Activated CD4-positive, alpha-beta T cell treated with anti-CD3 and anti-CD28 coated beads, Interleukin-2, amount 50 U/mL, for 24 hours (primary cell): ENCODE results near the gene MAP3K2.
A peak's percentile ranks its signal among the peaks of the same experiment; 100 is the strongest.

ENCODE experiments used
- DNase-seq, 2 donors: peaks; one replicate each; pipeline ENCODE4 v3.0.0-alpha.2; 2020; ENCODE audit warnings: low read depth in 1 of 2, low spot score in 1 of 2

The MAP3K2 gene

DNA sequence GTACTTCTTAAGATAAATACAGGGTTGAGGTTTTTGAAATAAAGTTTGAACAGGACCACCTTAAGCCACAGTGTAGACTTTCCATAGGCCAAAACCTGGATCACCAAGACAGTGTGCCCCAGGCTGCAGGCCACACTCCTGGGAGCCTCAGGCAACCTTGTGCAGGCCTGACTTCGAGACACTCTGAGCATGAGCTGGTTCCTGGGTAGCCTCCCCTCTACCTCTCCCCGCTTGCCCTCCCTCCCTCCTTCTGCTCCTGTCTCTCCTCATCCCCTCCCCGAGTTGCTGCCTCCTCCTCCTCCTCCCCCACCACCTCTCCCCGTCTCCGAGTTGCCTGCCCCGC lies 19.9 kb upstream of the MAP3K2 start:
- DNase-seq = no peak

DNA sequence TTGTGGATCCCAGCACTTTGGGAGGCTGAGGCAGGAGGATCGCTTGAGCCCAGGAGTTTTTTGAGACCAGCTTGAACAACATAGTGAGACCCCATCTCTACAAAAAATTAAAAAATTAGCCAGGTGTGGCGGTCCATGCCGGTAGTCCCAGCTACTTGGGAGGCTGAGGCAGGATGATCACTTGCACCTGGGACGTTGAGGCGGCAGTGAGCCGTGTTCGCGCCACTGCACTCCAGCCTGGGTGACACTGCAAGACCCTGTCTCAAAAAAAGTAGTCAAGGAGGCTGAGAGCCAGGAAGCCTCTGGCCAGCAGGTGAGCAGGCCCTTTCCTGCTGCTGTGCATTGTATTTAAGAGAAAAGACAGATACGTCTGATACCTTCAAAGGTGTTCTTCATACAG lies 19.3 kb upstream of the MAP3K2 start:
- DNase-seq = no peak

DNA sequence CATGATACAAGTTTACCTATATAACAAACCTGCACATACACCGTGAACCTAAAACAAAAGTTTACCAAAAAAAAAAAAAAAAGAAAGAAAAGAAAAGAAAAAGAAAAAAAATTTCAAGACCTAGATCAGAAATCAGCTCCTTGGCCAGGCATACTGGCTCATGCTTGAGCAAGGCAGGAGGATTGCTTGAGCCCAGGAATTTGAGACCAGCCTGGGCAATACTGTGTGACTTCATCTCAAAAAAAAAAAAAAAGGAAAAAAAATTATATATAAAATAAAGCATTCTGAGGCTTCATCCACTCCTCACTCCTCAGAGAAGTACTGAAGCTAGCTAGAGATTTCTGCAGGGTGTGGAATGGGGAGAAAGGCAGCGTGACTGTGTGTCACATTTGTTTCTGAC lies 18.7 kb upstream of the MAP3K2 start:
- DNase-seq = no peak

DNA sequence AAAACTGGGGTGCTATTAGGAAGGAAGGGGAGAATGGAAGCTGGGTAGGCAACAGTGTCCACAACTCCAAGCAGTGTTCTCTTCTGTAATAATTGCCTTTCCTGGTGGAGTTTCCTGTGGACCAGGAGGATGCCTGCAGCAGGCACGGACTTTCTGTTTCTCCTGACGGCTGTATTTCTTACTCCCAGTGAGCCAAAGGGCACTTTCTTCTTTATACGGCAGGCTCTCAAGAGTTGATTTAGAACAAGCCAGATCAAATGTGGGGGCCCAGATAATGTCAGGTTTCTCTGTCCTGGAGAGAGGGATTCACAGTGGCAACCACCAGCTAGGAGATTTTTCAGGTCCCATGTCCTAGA lies 17.5 kb upstream of the MAP3K2 start:
- no peak for DNase-seq

DNA sequence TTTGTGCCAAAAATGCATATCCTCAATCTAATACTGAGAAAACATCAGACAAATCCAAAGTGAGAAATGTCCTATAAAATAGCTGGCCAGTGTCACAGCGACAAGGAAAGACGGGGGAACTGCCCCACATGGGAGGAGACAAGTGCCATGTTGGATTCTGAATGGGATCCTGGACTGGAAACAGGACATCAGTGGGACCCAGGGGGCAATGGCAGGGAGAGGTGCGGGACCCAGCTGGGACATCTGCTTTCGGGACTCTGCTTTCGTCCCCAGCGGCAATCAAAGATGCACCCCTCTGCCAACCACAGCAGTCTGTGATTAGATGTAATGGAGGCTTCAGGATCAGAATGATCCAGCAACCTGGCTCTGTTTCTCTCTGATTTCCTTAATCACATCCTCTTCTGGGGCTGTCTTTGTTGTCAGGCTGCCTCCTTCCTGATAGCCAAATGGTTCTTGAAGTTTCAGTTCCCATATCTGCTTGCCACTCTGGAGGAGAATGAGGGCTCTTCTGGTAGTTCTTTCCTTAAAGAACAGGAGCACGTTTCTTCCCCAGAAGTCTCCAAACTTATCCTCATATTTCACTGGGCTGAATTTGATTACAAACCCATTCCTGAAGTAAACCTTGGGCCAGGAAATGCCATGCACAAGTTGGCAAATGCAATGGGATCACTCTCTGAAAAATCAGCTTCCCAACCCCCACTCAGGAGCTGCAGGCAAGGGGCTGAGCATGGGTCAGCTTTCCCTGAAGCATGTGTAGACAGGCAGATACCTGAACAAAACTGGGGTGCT lies 16.9 kb upstream of the MAP3K2 start:
- DNase-seq = no peak

DNA sequence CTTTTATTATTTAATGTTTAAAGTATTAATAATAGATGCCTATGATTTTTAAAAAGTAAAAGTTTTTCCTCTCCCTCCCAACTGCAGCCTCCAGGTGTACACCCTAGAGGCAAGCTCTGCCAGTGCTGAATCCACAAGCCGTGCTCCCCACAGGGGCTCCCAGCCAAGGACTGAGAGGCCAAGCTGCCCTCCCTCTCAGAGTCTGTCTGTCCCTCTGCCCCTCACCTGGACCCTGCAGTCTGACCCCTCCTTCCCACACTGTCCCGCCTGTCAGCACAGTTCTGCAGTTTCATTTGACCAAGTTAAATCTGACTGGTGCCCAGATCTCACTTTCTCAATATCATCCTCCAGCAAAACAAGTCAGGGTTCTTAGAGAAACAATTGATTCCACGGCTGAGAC lies 15.7 kb upstream of the MAP3K2 start:
- DNase-seq = no peak

DNA sequence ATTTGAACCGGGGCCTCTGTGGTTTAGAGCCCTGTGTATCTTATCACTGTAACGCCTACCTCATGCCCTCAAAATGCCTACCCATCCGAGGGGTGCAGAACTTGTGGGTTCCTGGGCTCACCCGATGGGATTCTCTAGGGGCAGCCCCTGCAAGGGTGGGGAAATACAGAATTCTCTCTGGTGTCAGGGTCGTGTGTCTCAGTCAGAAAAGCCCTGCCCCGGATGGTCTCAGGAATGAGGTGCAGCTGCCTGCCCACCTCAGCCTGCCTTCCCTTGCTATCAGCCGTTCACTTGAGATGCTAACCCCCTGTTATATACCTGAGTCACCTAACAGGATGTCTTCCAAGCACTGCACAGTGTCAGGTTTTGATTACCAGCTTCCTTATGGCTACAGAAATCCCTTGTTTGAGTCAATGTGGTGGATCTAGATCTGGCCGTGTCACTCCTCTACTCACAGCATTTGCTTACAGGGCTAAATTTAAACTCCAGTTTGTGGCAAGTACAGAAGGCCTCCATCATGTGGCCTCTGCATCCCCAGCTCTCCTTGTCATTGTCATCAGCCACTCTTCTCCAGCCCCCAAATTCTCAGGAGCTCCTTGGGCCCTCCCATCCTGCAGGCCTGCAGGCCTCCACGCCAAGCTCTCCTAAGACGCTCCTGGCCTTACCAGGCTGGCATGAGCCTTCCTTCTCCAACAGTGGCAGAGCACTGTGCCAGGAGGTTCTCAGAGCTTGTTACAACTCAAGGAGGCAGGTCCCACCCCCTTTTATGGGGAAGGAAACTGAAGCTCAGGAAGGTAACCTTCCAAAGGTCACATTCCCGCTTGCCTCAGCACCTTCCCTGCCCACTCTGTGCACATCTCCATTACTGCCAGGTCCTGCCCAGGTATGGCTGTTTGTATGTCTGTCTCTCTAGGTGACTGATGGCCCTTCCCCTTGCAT lies 14.3 kb upstream of the MAP3K2 start:
- no peak for DNase-seq

DNA sequence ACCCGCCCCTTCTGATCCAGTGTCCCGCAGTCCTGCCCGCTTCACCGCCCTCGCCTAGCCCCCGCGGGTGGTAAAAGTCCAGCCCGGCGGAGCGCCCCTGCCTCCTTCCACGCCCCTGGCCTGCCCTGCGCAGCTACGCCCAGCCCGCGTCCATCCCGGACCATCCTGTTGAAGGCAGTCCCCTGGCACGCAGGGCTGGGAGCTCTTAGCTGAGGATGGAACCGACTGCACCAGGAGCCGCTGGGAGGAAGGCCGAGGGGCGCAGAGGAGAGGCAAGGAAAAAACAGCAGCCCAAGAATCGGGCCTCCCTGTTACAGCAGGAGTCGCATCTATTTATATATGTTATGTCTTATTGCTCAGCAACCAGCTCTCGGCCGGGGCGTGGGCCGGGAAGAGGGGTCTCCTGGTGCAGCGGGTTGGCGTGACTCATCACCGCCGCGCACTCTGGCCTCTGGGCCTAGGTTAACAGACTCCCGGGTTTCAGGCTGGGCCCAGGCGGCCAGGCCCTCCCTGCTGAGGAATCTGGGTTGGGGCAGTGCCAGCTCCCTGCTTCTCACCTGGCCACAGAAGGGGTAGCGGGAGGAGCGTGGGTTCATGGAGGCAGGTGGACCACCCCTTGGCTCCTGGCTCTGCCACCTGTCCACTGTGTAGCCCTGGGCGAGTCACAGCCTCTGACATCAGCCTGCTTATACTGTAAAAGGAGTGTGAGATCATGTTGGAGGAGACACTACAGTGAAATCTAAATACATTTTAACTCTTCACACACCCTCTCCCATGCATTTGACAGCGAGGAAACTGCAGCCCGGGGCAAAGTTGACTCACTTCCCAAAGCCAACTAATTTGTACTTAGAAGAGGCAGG lies 13.4 kb upstream of the MAP3K2 start:
- no peak for DNase-seq

DNA sequence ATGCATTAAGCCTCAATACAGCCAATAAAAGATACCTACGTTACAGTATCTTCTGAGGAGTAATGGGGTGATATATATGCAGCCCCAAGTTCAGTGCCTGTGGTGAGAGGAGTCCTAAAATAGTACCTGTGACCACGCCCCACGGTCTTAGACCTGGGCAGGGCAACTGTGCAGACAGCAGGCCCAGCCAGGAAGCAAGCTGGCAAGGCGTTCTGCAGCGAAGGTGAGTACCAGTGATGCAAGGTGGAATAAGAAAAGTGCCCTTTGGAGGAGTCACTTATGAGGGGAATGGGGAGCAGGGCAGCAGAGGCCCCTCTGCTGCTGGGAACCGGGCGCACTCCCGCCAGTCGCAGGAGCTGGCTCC lies 12.7 kb upstream of the MAP3K2 start:
- DNase-seq = no peak

DNA sequence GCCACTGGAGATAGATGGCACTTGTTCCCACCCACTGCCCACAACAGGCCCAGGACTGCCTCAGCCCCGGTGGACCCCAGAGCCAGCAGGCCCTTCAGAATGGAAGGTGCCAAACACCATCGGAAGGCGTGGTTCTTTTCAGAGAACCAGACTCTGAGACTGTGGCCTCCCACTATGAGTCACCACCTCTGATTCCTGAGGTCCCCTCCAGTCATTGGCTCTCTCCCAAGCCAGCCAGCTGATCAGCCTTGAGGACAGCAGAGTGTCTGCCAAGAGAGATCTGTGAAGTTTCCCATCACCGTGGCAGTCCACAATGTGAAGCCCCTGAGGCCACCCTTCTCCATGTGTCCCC lies 10.4 kb upstream of the MAP3K2 start:
- no peak for DNase-seq

DNA sequence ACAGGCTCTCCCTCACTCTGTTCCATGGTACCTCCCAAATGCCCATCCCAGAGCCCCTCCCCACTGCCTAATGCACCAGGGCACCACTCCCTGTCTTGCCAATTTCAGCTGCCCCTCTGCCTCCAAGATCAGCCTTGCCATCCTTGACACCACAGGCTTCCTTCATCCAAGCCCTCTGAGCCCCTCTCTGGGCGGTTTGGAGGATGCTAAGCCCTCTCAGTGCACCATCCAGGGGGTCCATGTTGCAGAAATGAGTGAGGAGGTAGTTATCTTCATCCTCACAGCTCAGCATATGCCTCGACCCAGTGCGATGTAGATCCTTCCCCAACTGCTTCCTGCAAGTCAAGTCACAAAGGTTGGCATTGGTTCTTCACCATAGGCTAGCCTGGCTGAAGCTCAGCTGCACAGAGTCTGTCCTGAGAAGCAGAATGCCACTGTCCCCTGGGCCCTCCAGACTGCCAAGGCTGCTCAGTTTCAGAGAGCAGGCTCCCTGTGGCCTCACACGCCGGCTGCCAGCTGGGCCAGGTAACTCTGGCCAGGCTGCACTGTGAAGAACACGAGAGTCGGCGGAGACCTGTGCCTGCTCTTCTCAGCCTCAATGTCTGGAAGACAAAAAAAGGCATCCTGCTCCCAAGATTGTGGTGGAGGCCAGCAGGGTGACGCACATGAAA lies 9.9 kb upstream of the MAP3K2 start:
- DNase-seq = no peak

DNA sequence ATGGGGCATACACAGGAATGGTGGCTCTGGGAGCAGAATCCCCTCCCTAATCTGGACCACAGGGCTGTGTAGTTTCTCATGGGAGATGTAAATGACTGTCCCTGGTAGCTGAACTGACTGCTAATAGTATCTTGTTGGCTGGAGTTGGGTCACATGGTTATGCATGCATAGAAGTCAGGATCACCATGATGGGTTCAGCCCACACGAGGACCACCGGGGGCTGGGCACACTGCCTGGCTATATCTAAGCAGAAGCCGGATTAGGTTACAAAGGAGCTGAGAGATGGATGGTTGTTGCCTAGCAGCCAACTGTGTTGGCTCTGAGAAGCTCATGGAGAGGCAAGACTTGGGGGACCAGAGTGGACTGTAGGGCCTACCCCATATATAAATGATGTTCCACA lies 6.7 kb upstream of the MAP3K2 start:
- no peak for DNase-seq

DNA sequence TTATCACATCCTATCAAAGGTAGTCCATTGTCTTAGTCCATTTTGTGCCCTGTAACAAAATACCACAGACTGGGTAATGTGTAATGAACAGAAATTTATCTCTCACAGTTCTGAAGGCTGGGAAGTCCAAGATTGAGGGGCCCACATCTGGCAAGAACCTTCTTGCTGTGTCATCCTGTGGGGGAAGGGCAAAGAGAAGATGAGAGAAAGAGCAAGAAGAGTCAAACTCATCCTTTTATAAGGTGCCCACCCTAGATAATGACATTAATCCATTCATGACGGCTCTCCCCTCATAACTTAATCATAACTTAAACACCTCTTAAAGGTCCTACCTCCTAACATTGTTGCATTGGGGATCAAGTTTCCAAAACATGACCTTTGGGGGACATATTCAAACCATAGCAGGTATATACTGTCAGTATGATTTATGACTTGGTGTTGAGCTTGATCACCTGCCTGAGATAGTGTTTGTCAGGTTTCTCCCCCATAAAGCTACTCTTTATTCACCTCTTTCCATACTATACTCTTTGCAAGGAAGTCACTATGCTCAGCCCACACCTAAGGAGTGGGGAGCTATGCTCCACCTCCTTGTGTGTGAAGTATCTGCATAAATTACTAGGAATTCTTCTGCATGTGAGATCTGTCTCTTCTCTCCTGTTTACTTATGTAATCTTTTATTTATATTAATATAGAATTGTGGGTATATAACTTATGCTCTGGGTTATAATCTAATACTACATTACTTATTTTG lies 5.2 kb upstream of the MAP3K2 start:
- DNase-seq = no peak

DNA sequence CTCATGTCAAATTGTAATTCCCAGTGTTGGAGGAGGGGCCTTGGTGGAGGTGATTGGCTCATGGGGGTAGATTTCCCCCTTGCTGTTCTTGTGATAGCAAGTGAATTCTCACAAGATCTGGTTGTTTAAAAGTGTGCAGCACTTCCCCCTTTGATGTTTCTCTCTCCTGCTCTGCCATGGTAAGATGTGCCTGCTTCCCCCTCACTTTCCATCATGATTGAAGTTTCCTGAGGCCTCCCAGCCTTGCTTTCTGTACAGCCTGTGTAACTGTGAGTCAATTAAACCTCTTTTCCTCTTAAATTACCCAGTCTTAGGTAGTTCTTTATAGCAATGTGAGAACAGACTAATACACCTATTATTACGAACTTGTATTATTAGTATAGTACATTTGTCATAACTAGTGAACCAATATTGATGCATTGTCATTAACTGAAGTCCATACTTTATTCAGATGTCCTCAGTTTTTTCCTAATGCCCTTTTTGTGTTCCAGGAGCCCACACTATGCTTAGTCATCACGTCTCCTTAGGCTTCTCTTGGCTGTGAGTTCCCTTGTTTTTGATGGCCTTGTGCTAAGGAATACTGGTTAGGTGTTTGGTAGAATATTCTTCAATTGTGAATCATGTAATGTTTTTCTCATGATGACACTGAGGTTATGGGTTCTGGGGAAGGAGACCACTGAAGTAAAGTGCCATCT lies 4.5 kb upstream of the MAP3K2 start:
- DNase-seq = no peak

DNA sequence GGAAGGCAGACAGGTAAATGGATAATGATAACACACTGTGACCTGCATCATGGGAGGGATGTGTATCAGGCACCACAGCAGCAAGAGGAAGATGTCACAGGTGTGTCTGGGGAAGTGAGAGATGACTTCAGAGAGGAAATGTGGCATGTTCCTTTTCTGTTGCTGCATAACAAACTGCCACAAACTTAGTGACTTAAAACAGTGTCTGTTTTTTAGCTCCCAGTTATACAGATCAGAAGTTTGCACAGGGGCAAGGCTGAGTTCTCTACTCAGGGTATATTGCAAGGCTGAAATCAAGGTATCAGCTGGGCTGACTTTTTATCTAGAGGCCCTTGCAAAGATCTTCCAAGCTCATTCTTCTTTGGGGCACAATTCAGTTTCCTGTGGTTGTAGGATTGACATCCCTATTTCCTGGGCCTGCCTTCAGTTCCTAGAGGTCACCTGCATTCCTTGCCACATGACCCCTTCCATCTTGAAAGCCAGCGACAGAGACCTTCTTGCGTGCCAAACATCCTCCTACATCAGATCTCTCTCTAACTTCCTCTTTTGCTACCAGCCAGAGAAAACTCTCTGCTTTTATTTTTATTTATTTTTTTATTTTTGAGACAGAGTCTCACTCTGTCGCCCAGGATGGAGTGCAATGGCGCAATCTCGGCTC lies 2.1 kb upstream of the MAP3K2 start:
- no peak for DNase-seq

DNA sequence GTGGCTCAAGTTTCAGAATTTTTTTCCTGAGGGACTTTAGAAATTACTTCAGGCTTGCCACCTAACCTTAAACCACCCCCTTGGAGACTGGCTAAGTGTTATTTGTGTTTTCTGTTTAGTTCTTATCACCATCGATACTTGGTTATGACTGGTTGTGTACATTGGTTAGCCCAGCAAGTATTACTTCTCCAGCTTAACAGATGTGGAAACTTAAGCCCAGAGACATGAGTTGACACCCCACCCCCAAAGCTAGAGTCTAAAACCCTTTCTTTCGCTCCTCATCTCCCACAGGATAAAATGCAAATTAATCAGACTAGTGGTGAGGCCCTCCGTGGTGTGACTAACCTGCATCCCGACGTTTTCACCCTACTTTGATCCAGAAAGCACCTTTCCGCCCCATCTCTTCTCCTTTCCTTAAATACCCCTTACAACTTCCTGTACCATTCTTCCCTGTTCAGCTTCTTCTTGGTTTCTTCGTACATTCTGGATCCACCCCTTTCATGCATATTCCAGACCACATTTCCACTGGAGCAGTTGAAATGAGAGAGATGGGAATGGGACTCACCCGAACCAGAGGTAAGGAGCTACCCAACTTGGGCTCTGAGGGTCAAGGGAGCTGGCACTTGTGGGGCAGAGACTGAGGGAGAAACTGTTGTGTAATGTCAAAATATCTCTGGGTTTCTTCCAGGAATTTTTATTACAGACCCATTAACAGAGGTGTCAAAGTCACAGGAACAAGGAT lies 819 bp upstream of the MAP3K2 start:
- DNase-seq = no peak

DNA sequence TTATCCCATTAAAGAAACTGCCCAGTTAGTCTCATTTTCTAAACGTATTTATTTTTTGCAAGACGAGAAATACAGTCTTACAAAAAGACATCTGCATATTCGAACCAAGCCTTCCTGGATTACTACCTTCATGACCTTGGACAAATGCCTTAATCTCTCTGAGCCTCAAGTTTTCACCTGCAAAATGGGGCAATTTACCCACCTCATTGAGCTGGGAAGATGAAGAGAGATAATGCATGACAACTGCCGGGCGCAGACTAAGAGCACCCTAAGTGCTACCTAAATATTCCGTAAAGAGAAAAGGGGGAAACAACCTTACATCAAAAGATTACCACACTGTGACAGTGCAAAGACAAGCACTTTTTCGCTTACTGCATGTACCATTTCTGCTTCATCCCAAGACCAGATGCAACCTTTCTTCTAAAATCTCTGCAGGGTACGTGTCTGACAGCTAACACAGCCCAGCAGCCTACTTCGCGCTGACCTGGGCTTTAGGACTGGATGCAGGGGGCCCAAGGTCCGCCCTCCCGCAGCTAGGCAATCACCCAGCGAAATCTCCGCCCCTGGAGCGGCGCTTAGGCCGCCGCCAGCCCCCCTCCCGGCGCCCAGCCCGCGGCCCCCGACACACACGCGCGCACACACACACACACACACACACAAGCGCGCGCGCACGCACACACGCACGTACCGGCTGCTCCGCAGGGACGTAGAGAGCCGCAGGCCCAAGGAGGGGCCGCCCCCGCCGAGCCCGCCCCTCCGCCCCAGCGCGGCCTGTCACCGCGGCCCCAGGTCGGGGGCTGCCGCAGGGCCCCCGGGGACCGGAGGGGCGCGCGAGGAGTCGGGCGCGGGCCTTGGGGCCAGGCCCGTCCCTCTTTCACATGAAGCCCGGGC lies 766 bp downstream of the MAP3K2 start:
- peak; percentile 54 to 63 for DNase-seq

DNA sequence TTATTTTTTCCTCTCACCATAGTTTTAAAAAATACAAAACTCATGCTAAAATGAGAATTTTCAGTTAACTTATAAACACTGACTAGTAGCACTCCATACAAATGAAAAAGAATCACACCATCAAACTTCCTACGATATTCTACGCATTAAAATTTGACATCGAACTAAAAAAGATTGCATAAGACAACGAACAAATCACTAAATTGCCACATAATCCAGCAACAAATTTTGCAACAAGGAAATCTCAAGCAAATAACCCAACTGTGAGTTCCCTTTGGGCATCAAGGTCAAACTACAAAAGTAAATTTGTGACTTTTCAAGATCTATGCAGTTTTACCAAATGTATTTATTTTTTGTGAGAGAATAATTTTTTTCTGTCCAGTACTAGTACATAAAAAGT lies 1.5 kb downstream of the MAP3K2 start:
- DNase-seq = no peak
